HepG2 (cell line): ENCODE data around the gene UBE2C. TPM values are rescaled to one million over a fixed set of nuclear protein-coding genes. Genes with fewer than 3 reads are reported as not detected.

Experiments used
- ETV5 ChIP-seq: IDR thresholded peaks from 2 replicates; pipeline ENCODE4 v1.6.1; 2018; ENCODE audit warnings: missing biosample characterization, missing genetic modification reagents, inconsistent platforms, borderline replicate concordance
- FOXA3 ChIP-seq: IDR thresholded peaks from 2 replicates; pipeline ENCODE4 v1.6.1; 2016; ENCODE audit warnings: missing genetic modification reagents, missing compliant biosample characterization
- HCFC1 ChIP-seq: fragments of 150-350 bp; IDR thresholded peaks from 2 replicates; pipeline ENCODE4 v1.6.1; 2014; ENCODE audit warnings: low read depth, low read length
- RBM22 ChIP-seq: fragments of 200-400 bp; formaldehyde crosslinking; optimal IDR thresholded peaks from 2 replicates; pipeline ENCODE3; 2017; ENCODE audit warnings: mild to moderate bottlenecking, low read length, moderate library complexity
- RORA ChIP-seq: sonication (generic); formaldehyde crosslinking; IDR thresholded peaks from 2 replicates; pipeline ENCODE4 v1.5.0; 2020; ENCODE audit warnings: mild to moderate bottlenecking, missing genetic modification reagents, moderate library complexity
- STAT6 ChIP-seq: sonication (generic); formaldehyde crosslinking; IDR thresholded peaks from 2 replicates; pipeline ENCODE4 v1.4.0; 2020; ENCODE audit warnings: missing genetic modification reagents, mild to moderate bottlenecking, borderline replicate concordance
- ZBTB2 ChIP-seq: sonication (generic); formaldehyde crosslinking; IDR thresholded peaks from 2 replicates; pipeline ENCODE4 v1.8.0; 2022; ENCODE audit warnings: low read depth, missing genetic modification reagents
- ZMYM4 ChIP-seq: sonication (generic); formaldehyde crosslinking; IDR thresholded peaks from 2 replicates; pipeline ENCODE4 v1.8.1; 2023; ENCODE audit warnings: mild to moderate bottlenecking, missing genetic modification reagents
- ZNF451 ChIP-seq: sonication (generic); formaldehyde crosslinking; IDR thresholded peaks from 2 replicates; pipeline ENCODE4 v1.5.0; 2020; ENCODE audit warnings: mild to moderate bottlenecking, missing genetic modification reagents
- polyA plus RNA-seq, 8 experiments: library from polyadenylated mRNA; depleted of rRNA in 3 of 8; stranded (reverse) in 7 of 8; unstranded in 1 of 8; fragments of >200 nt; fragmentation: Illumina TruSeq in 4 of 8; extraction: Trizol in 4 of 8; gene quantifications; 2 replicates each; pipeline versions ENCODE4 v1.2.1 to v1.2.3, GENCODE V29; 2011 to 2016; ENCODE audit warnings: low read depth in 4 of 8, missing spikeins in 1 of 8, mixed read lengths in 1 of 8; ENCODE audit not compliant: insufficient read depth in 1 of 8
- total RNA-seq, 5 experiments: library from RNA; depleted of rRNA; stranded (reverse); fragments of >200 nt; fragmentation: Illumina TruSeq; extraction: Trizol; gene quantifications; 2 replicates each; pipeline ENCODE4 v1.2.3, GENCODE V29; 2016; ENCODE audit warnings: low read depth in 1 of 5
- TF ChIP-seq, protein P1 (sequence below): sonication (generic); formaldehyde crosslinking; IDR thresholded peaks from 2 replicates; pipeline ENCODE4 v1.9.0; 2021; ENCODE audit warnings: missing genetic modification reagents, mild to moderate bottlenecking, borderline replicate concordance
- TF ChIP-seq, protein P2 (sequence below): sonication (generic); formaldehyde crosslinking; IDR thresholded peaks from 2 replicates; pipeline ENCODE4 v1.4.0; 2020; ENCODE audit warnings: missing genetic modification reagents
- TF ChIP-seq, protein P3 (sequence below): sonication (generic); formaldehyde crosslinking; IDR thresholded peaks from 2 replicates; pipeline ENCODE4 v1.5.1; 2020; ENCODE audit warnings: mild to moderate bottlenecking, missing genetic modification reagents, borderline replicate concordance

Gene UBE2C
- total and polyA plus RNA-seq, 2 of the 13 experiments (the other 11 are each of a cell fraction or from before 2014, with no cell fraction given), result 100 to 123 TPM

GRCh38 chr20:45833883-45834796 is 21.7 kb downstream of the UBE2C start (continued):
- TF ChIP-seq STAT6 (CRISPR knock-in tag) (no peak; the same call in 1 of the 2 replicates), FOXA3 (CRISPR knock-in tag) (no peak), ZMYM4 (peak; percentile 37), ZBTB2 (CRISPR knock-in tag) (peak; percentile 81; the same call in 1 of the 2 replicates), HCFC1 (no peak), RORA (CRISPR knock-in tag) (no peak), RBM22 (no peak), ETV5 (CRISPR knock-in tag) (peak; percentile 75), ZNF451 (CRISPR knock-in tag) (no peak; the same call in 1 of the 2 replicates)
- TF ChIP-seq, protein P1, sequence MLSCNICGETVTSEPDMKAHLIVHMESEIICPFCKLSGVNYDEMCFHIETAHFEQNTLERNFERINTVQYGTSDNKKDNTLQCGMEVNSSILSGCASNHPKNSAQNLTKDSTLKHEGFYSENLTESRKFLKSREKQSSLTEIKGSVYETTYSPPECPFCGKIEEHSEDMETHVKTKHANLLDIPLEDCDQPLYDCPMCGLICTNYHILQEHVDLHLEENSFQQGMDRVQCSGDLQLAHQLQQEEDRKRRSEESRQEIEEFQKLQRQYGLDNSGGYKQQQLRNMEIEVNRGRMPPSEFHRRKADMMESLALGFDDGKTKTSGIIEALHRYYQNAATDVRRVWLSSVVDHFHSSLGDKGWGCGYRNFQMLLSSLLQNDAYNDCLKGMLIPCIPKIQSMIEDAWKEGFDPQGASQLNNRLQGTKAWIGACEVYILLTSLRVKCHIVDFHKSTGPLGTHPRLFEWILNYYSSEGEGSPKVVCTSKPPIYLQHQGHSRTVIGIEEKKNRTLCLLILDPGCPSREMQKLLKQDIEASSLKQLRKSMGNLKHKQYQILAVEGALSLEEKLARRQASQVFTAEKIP (CRISPR knock-in tag), result no peak
- TF ChIP-seq, protein P2, sequence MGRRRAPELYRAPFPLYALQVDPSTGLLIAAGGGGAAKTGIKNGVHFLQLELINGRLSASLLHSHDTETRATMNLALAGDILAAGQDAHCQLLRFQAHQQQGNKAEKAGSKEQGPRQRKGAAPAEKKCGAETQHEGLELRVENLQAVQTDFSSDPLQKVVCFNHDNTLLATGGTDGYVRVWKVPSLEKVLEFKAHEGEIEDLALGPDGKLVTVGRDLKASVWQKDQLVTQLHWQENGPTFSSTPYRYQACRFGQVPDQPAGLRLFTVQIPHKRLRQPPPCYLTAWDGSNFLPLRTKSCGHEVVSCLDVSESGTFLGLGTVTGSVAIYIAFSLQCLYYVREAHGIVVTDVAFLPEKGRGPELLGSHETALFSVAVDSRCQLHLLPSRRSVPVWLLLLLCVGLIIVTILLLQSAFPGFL, result 0 out of 2 replicates have a peak, but pooled peaks have one; percentile 42
- TF ChIP-seq, protein P3, sequence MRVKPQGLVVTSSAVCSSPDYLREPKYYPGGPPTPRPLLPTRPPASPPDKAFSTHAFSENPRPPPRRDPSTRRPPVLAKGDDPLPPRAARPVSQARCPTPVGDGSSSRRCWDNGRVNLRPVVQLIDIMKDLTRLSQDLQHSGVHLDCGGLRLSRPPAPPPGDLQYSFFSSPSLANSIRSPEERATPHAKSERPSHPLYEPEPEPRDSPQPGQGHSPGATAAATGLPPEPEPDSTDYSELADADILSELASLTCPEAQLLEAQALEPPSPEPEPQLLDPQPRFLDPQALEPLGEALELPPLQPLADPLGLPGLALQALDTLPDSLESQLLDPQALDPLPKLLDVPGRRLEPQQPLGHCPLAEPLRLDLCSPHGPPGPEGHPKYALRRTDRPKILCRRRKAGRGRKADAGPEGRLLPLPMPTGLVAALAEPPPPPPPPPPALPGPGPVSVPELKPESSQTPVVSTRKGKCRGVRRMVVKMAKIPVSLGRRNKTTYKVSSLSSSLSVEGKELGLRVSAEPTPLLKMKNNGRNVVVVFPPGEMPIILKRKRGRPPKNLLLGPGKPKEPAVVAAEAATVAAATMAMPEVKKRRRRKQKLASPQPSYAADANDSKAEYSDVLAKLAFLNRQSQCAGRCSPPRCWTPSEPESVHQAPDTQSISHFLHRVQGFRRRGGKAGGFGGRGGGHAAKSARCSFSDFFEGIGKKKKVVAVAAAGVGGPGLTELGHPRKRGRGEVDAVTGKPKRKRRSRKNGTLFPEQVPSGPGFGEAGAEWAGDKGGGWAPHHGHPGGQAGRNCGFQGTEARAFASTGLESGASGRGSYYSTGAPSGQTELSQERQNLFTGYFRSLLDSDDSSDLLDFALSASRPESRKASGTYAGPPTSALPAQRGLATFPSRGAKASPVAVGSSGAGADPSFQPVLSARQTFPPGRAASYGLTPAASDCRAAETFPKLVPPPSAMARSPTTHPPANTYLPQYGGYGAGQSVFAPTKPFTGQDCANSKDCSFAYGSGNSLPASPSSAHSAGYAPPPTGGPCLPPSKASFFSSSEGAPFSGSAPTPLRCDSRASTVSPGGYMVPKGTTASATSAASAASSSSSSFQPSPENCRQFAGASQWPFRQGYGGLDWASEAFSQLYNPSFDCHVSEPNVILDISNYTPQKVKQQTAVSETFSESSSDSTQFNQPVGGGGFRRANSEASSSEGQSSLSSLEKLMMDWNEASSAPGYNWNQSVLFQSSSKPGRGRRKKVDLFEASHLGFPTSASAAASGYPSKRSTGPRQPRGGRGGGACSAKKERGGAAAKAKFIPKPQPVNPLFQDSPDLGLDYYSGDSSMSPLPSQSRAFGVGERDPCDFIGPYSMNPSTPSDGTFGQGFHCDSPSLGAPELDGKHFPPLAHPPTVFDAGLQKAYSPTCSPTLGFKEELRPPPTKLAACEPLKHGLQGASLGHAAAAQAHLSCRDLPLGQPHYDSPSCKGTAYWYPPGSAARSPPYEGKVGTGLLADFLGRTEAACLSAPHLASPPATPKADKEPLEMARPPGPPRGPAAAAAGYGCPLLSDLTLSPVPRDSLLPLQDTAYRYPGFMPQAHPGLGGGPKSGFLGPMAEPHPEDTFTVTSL (CRISPR knock-in tag), result peak; percentile 15; the same call in 1 of the 2 replicates
